Hepatocyte (in vitro differentiated cells): Measurements from ENCODE around the gene SRPK2. TPM values are rescaled to one million over a fixed set of nuclear protein-coding genes. Genes with fewer than 3 reads are reported as not detected.

Experiments
- DNase-seq: peaks from one replicate; pipeline ENCODE4 v3.0.0-alpha.2; 2016; ENCODE audit warnings: low spot score
- H2AFZ ChIP-seq: fragments of 200-600 bp; sonication (generic); 2 replicates; pipeline ENCODE4 v1.6.0; 2016; ENCODE audit warnings: antibody characterized with exemption, mild to moderate bottlenecking
- H3K27ac ChIP-seq: fragments of 200-600 bp; sonication (generic); 2 replicates; pipeline ENCODE4 v1.5.1; 2016; ENCODE audit warnings: mild to moderate bottlenecking
- H3K27me3 ChIP-seq: fragments of 200-600 bp; sonication (generic); 2 replicates; pipeline ENCODE4 v1.6.1; 2016
- H3K36me3 ChIP-seq: fragments of 200-600 bp; sonication (generic); replicated peaks from 2 replicates; pipeline ENCODE4 v1.5.1; 2016; ENCODE audit warnings: low read depth; ENCODE audit not compliant: insufficient read depth
- H3K4me1 ChIP-seq: fragments of 200-600 bp; sonication (generic); 2 replicates; pipeline ENCODE4 v1.5.1; 2016; ENCODE audit warnings: mild to moderate bottlenecking, moderate library complexity; ENCODE audit not compliant: insufficient read depth
- H3K4me2 ChIP-seq: fragments of 200-600 bp; sonication (generic); 2 replicates; pipeline ENCODE4 v1.6.0; 2016
- H3K4me3 ChIP-seq: fragments of 200-600 bp; sonication (generic); 2 replicates; pipeline ENCODE4 v1.5.1; 2016; ENCODE audit warnings: mild to moderate bottlenecking
- H3K79me2 ChIP-seq: fragments of 200-600 bp; sonication (generic); 2 replicates; pipeline ENCODE4 v1.6.0; 2017; ENCODE audit warnings: mild to moderate bottlenecking
- H3K9me2 ChIP-seq: fragments of 200-600 bp; sonication (generic); replicated peaks from 2 replicates; pipeline ENCODE4 v1.6.0; 2017; ENCODE audit warnings: mild to moderate bottlenecking; ENCODE audit not compliant: insufficient read depth
- H3K9me3 ChIP-seq: fragments of 200-600 bp; sonication (generic); 2 replicates; pipeline ENCODE4 v1.5.1; 2016; ENCODE audit warnings: low read depth, mild to moderate bottlenecking
- H4K20me1 ChIP-seq: fragments of 200-600 bp; sonication (generic); 2 replicates; pipeline ENCODE4 v1.6.0; 2016; ENCODE audit warnings: mild to moderate bottlenecking; ENCODE audit not compliant: insufficient read depth, poor library complexity, severe bottlenecking
- CTCF ChIP-seq: fragments of 200-600 bp; sonication (generic); IDR thresholded peaks from 2 replicates; pipeline ENCODE4 v1.5.1; 2016; ENCODE audit warnings: antibody characterized with exemption, mild to moderate bottlenecking; ENCODE audit not compliant: poor library complexity
- EZH2 ChIP-seq: fragments of 200-600 bp; sonication (generic); IDR thresholded peaks from 2 replicates; pipeline ENCODE4 v1.6.1; 2016; ENCODE audit warnings: antibody characterized with exemption, mild to moderate bottlenecking, borderline replicate concordance
- EZH2phosphoT487 ChIP-seq: fragments of 200-600 bp; sonication (generic); IDR thresholded peaks from one replicate; pipeline ENCODE4 v1.6.1; 2018; ENCODE audit warnings: antibody characterized with exemption, mild to moderate bottlenecking, low read depth, moderate library complexity; ENCODE audit not compliant: unreplicated experiment, severe bottlenecking
- WGBS: methylation state at CpG from one replicate; pipeline ENCODE4 v1.1.6; 2016; ENCODE audit warnings: low lambda C conversion rate; ENCODE audit errors: missing lambda C conversion rate; 5-methylcytosine and 5-hydroxymethylcytosine counted together
- polyA plus RNA-seq: library from polyadenylated mRNA; unstranded; fragments of >200 nt; fragmentation: Nextera tagmentation; extraction: Ambion mirVana; gene quantifications from 2 replicates; pipeline ENCODE4 v1.2.1, GENCODE V29; 2016
- total RNA-seq: library from RNA; depleted of rRNA; stranded (reverse); fragments of >200 nt; gene quantifications from 2 replicates; pipeline ENCODE4 v1.2.3, GENCODE V29; 2014

The SRPK2 gene
- total and polyA plus RNA-seq, 2 experiments from 2014 or later = 41.4 to 46.1 TPM

GRCh38 chr7:105250239-105250638, 138.5 kb downstream of the SRPK2 start:
- TF ChIP-seq CTCF (no peak), EZH2phosphoT487 (no peak), EZH2 (no peak)
- H3K27me3 ChIP-seq = no peaks in the 10 kb centered on the region
- no peaks in the 10 kb centered on the region for H3K9me3 ChIP-seq
- H3K36me3 ChIP-seq = no peaks in the 10 kb centered on the region
- no peak overlapping the region for H2AFZ ChIP-seq
- peaks cover 8% of the 10 kb centered on the region for H3K4me1 ChIP-seq
- H4K20me1 ChIP-seq = peaks cover 18% of the 10 kb centered on the region
- no peak overlapping the region for H3K4me3 ChIP-seq
- no peaks in the 10 kb centered on the region for H3K9me2 ChIP-seq
- 97% methylated on average over 4 of the region's 4 CpGs for WGBS
- H3K79me2 ChIP-seq = peaks cover 74% of the 10 kb centered on the region
- no peak overlapping the region for H3K4me2 ChIP-seq
- no peak for DNase-seq
- no peak overlapping the region for H3K27ac ChIP-seq

DNA sequence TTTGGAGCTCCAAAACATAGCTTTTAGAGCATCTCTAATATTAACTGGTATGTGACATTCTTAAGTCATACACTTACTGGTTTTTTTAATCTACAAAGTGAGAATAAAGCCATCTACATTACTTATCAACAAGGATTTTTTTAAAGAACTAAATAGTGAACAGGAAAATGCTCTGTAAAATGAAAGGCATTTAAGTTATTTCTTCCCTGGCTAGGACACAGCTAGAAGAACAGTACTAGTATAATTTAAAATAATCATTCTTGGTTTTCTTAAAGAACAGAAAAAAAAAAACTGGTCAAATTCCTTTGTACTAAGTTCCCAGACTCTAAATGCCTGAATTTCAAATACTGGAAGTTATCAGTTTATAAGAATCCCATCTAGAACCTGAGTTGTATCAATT, 139.5 kb downstream of the SRPK2 start:
- Histone ChIP-seq H3K36me3 (no peaks in the 10 kb centered on the region), H3K9me3 (no peaks in the 10 kb centered on the region), H3K4me1 (peaks cover 8% of the 10 kb centered on the region), H3K4me3 (no peak overlapping the region), H3K9me2 (no peaks in the 10 kb centered on the region), H3K79me2 (peaks cover 79% of the 10 kb centered on the region), H4K20me1 (peaks cover 18% of the 10 kb centered on the region), H3K27ac (no peak overlapping the region), H3K27me3 (no peaks in the 10 kb centered on the region), H3K4me2 (no peak overlapping the region), H2AFZ (no peak overlapping the region)
- DNase-seq = no peak
- TF ChIP-seq EZH2phosphoT487 (no peak), EZH2 (no peak), CTCF (no peak)

DNA sequence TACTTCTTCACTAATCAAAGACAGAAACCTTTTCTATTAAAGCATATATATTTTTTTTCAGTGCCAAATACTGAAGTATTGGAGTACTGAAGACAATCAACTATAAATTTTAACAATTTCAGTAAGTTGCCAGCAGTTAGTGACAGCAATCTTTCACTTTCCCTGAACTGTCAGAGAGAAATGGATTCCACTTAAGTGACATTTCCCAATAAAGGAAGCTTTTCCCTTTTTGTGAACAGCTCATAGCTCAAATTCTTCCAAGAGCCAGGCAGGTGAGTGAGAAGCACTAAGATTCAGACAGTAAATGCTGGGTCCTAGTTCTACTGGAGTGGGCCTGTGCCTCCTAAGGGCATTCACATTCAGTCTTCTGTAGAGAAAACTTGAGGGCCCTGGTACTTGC, 142.0 kb downstream of the SRPK2 start:
- TF ChIP-seq EZH2phosphoT487 (no peak), EZH2 (no peak), CTCF (no peak)
- Histone ChIP-seq H3K4me1 (peaks cover 8% of the 10 kb centered on the region), H3K27ac (no peak overlapping the region), H3K9me3 (no peaks in the 10 kb centered on the region), H3K36me3 (no peaks in the 10 kb centered on the region), H3K4me3 (no peak overlapping the region), H3K27me3 (no peaks in the 10 kb centered on the region), H3K79me2 (peaks cover 80% of the 10 kb centered on the region), H2AFZ (no peak overlapping the region), H4K20me1 (peaks cover 13% of the 10 kb centered on the region), H3K9me2 (no peaks in the 10 kb centered on the region), H3K4me2 (no peak overlapping the region)
- no peak for DNase-seq

DNA sequence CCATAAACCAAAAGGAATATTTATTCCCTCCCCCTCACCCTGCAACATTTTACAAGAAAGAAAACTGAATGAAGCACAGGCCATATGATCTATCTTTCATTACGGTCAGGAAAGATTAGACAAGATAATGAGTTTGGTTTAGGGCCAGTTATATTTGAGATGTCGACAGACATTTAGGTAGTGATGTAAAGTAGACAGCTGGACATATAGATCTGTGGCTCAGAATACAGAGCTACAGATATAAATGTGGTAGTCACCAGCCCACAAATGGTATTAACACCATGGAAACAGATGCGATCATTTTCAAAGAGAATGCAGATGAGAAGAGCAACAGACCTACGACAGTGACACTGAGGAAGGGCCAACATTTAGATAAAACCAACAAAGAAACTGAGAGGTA, 142.5 kb downstream of the SRPK2 start:
- H3K27ac ChIP-seq = no peak overlapping the region
- no peaks in the 10 kb centered on the region for H3K36me3 ChIP-seq
- H4K20me1 ChIP-seq = peaks cover 9% of the 10 kb centered on the region
- H3K79me2 ChIP-seq = peaks cover 80% of the 10 kb centered on the region
- H3K4me3 ChIP-seq = no peak overlapping the region
- peaks cover 8% of the 10 kb centered on the region for H3K4me1 ChIP-seq
- no peaks in the 10 kb centered on the region for H3K9me3 ChIP-seq
- TF ChIP-seq EZH2 (no peak), EZH2phosphoT487 (no peak), CTCF (no peak)
- H3K4me2 ChIP-seq = no peak overlapping the region
- H2AFZ ChIP-seq = no peak overlapping the region
- H3K27me3 ChIP-seq = no peaks in the 10 kb centered on the region
- 46% methylated on average over 4 of the region's 4 CpGs for WGBS
- no peak for DNase-seq
- no peaks in the 10 kb centered on the region for H3K9me2 ChIP-seq
